GM10266 (cell line): Measurements from ENCODE around the gene WWOX.

Experiments used
- DNase-seq: peaks from one replicate; pipeline ENCODE4 v3.0.0; 2012; ENCODE audit errors: extremely low spot score
- CTCF ChIP-seq: IDR thresholded peaks from 2 replicates; pipeline ENCODE4 v1.5.1; 2012; ENCODE audit warnings: mild to moderate bottlenecking, low read depth; ENCODE audit not compliant: control insufficient read depth, insufficient read depth; ENCODE audit errors: missing control alignments

The WWOX gene

GRCh38 chr16:78140818-78141466 lies 41.5 kb downstream of the WWOX start:
- DNase-seq: no peak
- TF ChIP-seq CTCF: no peak

- no peak for DNase-seq
- TF ChIP-seq CTCF: no peak
Measured at GRCh38 chr16:78142788-78143187, 43.3 kb downstream of the WWOX start.

GRCh38 chr16:78146807-78147206 lies 47.4 kb downstream of the WWOX start:
- TF ChIP-seq CTCF: no peak
- DNase-seq: no peak

- TF ChIP-seq CTCF: no peak
- no peak for DNase-seq
Measured at GRCh38 chr16:78147911-78148401, 48.5 kb downstream of the WWOX start.

- no peak for DNase-seq
- TF ChIP-seq CTCF: no peak
Measured at GRCh38 chr16:78150233-78150632, 50.8 kb downstream of the WWOX start.

GRCh38 chr16:78154729-78155461 lies 55.4 kb downstream of the WWOX start:
- no peak for DNase-seq
- TF ChIP-seq CTCF: no peak

GRCh38 chr16:78155791-78156345 lies 56.4 kb downstream of the WWOX start:
- no peak for TF ChIP-seq CTCF
- DNase-seq: no peak
